ENCODE results near the gene MED10.
"Not testable (repeated sequence)": the region's sequence is repeated elsewhere in the genome, so short reads cannot be mapped to it uniquely, and the experiment has no call there.

MED10 gene

GRCh38 chr5:6372251-6373080, 5.9 kb downstream of the MED10 start:
- DNase-seq: no peak

DNA sequence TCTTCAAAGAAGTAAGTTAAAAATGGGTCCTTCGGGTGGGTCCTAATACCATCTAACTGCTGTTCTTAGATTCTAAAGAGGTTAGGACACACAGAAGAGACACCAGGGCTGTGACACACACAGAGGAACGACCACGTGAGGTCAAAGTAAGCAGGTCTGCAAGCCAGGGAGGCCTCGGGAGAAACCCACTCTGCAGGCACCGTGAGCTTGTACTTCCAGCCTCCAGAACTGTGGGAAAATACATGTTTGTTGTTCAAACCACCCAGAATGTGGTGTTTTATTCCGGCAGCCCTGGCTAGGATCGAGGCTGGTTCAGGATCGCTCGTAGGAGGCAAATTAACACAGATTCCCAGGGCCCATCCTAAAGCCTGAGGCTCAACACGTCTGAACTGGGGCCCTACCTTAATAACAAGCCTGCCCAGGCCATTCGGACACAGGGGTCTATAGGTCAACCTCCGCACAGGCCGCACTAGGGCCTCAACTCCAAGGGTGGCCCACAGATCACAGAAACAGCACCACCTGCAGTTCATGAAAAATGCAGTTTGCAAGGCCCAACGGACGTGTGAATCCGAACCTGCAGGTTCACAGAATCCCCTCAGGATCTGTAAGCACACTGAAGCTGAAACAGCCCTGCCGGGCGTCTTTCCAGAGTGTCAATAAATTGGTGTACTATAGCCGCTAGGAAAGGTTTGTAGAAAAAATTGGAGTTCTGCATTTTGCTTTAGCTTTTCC, 7.1 kb downstream of the MED10 start:
- no peak for DNase-seq

- no peak for DNase-seq
Measured at GRCh38 chr5:6370580-6370979, 7.8 kb downstream of the MED10 start.

GRCh38 chr5:6365977-6366590, 12.3 kb downstream of the MED10 start:
- peak; percentile 55 to 56 for DNase-seq

DNA sequence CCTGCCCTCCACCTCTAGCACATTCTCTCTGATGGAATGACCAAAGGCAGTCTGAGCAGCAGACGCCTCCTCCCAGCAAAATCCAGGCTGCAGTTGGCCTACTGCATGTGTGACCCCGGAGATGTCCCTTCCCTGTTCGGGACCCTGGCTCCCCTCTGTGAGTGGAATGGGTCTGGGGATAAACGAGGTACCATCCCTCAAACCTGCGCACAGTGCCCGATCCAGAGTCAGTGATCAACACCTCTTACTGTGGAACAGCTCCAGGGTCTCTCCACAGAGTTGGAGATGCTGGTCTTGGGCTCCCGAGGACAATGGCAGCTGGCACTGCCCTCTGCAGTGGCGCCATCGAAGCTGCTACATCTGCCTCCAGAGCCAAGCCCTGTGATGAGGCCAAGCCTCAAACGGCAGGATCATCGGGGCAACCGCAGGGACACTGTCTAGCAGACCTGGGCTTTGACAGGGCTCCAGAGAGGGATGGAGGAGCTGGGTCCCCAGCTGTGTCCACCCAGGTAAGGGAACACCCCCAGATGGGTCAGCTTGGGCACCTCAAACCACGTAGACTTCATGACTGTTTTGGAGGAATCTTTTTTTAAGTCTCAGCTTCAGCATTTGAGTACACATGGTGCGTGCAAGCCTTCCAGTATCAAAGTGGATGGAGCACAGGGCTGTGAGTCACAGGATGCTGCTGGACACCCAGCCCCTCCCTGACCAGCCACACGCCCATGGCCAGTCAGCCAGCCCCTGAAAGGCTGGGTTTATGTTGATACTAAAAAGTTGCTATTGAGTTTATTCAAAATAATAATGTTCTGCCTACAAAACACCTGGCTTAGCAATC, 13.0 kb downstream of the MED10 start:
- no peak for DNase-seq

GRCh38 chr5:6363454-6364011, 14.8 kb downstream of the MED10 start:
- not testable (repeated sequence) for DNase-seq

DNA sequence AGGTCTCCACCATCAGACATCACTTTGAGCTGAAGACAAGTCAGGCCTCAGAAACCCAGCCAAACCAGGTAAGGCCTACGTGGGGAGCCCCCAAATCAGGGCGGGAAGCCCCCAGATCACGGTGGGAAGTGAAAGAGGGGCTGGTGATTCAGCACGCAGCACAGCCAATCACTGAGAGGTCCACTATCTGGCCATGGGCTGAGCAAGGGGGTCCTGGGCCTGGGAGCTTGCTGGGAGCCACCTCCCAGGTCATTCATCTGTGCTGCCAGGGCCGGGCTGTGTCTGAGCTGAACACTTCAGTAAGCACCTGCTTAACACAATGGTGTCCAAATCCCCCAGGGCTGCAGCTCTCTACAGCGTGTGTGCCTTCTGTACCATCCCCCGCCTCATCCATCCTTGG, 15.5 kb downstream of the MED10 start:
- DNase-seq: no peak

GRCh38 chr5:6361101-6361500, 17.2 kb downstream of the MED10 start:
- no peak for DNase-seq

DNA sequence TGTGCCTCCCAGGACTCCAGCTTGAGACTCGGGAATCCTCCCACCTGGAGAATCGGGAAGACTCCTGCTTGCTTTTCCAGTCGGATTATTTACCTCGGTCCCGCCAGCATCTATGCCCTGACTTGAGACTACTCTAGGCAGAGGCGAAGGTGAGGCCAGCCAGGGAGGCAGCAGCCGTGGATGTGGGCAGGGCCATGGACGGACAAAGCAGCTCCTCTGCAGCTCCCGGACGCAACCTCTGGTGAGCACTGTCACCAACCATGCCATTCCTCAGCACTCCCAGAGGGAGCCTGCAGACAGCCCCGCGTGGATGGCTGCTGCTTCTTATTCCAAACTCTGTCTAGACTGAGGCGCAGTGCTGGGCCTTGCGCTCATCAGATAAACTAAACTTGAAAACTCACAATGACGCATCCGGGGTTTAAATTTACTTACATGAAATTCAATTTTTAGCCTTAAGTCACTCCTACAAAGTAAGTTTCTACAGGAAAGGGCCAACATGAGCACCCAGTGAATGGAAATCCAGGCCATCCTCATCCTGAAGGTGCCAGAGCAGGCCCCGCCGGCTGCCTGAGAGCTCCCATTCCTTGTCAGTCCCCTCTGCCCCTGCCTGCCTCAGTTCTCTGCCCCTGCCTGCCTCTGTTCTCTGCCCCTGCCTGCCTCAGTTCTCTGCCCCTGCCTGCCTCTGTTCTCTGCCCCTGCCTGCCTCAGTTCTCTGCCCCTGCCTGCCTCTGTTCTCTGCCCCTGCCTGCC, 17.8 kb downstream of the MED10 start:
- DNase-seq: no peak

GRCh38 chr5:6359555-6360322, 18.6 kb downstream of the MED10 start:
- DNase-seq: no peak

- DNase-seq: no peak
Measured at GRCh38 chr5:6358434-6358820, 19.9 kb downstream of the MED10 start.

GRCh38 chr5:6357817-6358433, 20.4 kb downstream of the MED10 start:
- not testable (repeated sequence) for DNase-seq

DNA sequence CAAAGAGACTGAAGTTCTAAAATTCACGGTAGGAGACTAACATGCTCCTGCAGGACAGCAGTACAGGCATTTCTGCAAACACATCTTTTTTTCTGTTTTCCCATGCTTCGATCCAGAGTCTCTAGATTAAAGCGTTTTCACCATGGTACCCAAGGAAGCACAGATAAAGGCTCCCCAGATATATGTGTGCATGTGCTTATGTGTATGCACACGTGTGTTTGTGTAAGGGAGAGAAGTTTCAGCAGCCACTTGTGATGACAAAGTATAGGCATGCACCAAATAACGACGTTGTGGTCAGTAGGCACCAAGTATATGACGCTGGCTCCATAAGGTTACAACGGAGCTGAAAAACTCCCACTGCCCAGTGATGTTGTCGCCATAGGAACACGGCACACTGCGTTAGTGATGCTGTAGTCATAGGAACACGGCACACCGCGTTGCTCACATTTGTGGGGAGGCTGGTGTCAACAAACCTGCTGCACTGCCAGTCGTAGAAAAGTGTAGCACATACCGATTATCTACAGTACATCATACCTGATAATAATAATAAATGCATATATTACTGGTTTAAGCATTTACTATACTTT, 21.7 kb downstream of the MED10 start:
- no peak for DNase-seq

GRCh38 chr5:6355294-6355693, 23.1 kb downstream of the MED10 start:
- no peak for DNase-seq

DNA sequence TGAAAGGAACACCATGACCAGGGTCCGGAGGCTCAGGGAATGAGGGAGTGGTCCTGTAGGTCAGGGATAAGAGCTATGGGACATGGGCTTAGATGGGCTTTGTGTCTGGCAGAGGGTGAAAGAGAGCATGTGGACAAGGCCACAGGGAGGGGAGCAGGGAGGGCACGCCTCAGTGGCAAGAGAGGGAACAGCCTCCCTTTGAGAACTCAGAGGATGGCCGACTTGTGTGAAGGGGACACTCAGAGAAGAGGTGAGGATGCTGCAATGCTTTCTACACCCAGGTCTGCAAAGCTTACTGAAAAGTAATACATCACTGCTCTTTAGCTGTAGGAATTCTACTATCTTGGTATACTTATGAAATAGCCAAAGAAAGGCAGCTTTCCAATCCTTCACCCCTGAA, 23.5 kb downstream of the MED10 start:
- DNase-seq: no peak

- no peak for DNase-seq
Measured at GRCh38 chr5:6353602-6354302, 24.6 kb downstream of the MED10 start.

DNA sequence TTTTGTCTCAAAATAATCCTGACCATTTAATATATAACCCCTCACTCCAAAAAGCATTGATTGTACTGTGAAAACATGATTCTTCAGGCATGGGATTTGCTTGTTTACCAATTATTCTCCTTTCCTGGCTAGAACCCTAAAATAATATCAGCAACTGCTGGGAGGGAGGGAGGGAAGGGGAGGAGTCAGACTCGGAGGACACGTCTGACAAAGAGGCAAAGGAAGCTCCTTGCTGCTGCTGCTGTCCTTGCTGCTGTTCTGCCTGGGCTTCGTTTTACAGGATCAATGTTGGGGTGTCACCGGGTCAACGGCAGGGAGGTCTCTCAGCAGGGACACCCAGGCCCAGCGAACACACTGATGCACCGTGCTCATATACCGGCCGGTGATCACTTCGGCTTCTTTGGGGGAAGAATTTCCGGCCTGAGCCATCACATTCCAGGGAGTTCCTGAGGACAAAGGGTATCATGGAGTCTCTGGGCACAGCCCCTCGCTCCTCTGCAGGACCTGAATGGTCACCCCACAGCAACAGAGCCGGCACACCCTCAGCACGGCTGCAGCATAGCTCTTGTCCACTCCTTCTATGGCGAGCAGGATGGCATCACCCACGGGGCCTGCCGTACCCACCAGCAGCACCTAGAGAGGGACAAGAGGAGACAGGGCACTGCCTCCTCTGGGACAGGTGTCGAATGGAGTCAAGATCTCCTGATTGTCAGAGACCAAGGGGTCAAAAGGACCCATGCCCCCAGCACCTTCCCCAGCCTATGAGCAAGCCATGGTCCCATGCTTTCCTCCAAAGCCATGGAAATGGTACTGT, 27.9 kb downstream of the MED10 start:
- no peak for DNase-seq

DNA sequence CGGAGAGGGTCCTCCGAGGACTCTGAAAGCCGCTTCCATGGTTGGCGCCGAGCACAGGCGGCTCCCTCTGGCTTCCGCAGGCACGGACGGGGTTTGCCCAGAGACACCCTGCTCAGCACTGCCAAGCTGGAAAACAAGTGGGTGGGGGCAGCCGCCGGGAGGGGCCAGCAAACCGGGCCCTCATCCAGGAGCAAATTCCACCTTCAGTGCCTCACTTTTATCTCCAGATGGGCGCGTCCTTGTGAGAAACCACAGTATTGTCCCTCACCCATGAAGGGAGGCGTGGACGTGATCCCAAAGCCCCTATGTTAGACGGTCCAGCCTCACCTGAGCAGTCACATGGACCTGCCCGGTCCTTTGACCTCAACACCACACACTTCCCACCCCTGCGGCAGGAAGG, 29.0 kb downstream of the MED10 start:
- no peak for DNase-seq

Data from SHP77 (cell line).